Measurements from ENCODE around the gene CASKIN2. TPM values are rescaled to one million over a fixed set of nuclear protein-coding genes. Genes with fewer than 3 reads are reported as not detected.

CASKIN2 gene
- polyA plus RNA-seq, 1 donor: 32.0 TPM

DNA sequence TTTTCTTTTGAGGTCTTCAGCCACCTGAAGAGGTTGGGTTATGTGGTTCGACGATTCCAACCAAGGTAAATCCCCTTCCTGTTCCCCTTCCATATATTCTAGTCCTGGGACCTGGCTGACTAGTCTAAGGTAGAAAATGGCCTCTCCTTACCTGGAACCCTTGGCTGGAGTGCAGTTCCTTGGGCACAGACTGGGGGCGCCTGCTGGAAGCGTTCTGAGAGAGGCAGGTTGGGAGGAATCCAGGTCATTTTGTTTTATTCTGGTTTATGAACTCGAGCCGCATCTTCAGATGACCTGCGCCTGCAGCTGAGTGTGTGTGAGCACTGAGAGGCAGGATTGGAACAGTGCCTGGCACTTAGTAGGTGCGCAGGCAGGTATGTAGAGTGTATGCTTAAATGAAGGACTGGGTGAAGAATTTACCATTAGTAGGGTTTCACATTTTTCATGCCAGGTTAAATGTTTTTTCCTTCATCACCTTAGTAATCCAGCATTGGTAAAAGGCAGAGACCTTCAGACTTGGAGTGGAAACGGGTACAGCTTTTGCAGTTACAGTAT, 3.7 kb upstream of the CASKIN2 start:
- DNase-seq: no peak

DNA sequence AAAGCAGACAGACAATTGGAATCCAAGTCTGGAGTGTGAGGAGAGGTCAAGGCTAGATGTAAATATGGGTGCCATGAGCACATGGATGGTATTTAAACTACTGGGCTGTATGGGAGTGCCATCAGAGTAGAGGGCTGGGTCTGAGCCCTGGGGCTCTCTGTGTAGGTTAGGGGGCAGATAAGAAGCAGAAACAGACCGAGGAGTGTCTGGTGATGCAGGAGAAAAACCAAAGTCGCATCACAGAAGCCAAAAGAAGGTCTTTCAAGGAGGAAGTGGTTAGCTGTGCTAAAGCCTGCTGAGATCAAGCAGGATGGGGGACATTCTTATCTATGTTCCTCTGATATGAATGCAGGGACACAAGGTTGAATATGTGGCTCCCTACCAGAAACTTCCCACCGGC, 2.9 kb upstream of the CASKIN2 start:
- DNase-seq: no peak

- DNase-seq: no peak
Measured at GRCh38 chr17:75517297-75517865, 2.0 kb upstream of the CASKIN2 start.

DNA sequence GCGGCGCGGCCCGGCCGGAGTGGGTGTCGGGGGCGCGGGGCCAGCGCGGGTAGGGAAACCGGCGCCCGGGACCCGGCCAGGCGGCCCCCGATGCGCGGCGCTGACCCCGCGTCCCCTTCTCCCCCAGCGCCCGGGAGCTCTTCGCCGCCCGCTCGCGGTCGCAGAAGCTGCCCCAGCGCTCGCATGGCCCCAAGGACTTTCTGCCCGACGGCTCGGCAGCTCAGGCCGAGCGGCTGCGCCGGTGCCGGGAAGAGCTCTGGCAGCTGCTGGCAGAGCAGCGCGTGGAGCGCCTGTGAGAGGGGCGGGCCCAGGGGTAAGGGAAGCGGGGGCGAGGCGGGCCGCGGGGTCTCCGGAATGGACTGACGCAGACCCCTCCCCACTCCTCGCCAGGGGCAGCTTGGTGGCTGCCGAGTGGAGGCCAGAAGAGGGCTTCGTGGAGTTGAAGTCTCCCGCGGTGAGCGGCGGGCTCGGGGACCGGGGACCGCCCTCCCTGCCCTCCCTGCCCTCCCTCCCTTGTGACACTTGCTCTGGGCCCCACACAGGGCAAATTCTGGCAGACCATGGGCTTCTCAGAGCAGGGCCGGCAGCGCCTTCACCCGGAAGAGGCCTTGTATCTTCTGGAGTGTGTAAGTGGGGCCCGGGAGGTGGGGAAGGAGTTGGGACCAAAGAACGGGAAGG, 1.4 kb upstream of the CASKIN2 start:
- no peak for DNase-seq

GRCh38 chr17:75516255-75516618, 900 bp upstream of the CASKIN2 start, which contains the start of gene TSEN54:
Gene TSEN54 (plus strand): TSS chr17:75516528. CDS start chr17:75516561, 33 bp downstream.
- DNase-seq: peak; percentile 94

GRCh38 chr17:75514919-75515495, 330 bp downstream of the CASKIN2 start:
- DNase-seq: no peak

DNA sequence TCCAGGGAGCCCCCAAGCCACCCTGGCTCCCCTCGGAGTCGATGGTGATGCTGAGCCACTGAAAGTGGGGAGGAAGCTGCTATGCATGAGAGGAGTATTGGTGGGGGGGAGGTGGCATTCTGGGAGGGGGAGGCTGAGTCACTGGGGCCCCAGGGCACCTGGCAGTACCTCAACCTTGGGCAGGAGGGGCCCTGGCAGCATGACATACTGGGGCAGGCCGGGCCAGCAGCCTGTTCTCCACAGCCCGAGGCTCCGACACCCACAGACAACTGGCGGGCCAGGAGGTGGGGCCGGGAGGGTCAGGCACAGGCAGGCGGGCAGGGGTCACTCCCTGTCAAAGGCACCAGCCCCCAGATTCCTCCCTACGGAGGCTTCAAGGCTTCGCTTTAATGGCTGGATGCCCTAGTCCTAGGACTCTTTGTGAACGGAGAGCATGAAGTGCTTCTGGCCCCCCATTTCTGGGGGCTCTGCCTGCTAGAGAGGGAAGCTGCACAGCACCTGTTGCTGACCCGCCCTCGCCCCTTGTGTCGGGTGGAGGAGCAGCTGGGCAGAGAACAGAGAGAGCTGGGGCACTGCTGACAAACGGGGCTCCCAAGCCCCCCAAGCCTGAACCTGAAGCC, 928 bp downstream of the CASKIN2 start:
- DNase-seq: no peak

DNA sequence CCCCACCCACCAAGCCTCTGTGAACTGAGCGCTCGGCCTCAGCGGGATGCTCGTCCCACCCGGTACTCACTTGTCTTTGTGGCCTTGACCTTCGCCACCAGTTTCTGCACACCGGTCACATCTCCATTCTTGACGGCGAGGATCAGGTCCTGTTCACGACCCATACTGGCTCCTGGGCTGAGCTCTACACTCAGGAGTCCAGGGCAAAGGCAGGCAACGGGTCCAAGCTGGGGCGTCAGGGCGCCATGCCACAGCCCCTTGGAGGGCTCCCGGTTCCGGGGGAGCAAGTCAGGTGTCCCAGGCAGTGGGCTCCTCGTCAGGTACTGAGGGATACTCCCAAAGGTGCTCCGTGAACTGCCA, 1.7 kb downstream of the CASKIN2 start:
- no peak for DNase-seq

- no peak for DNase-seq
Measured at GRCh38 chr17:75512926-75513640, 2.3 kb downstream of the CASKIN2 start.

DNA sequence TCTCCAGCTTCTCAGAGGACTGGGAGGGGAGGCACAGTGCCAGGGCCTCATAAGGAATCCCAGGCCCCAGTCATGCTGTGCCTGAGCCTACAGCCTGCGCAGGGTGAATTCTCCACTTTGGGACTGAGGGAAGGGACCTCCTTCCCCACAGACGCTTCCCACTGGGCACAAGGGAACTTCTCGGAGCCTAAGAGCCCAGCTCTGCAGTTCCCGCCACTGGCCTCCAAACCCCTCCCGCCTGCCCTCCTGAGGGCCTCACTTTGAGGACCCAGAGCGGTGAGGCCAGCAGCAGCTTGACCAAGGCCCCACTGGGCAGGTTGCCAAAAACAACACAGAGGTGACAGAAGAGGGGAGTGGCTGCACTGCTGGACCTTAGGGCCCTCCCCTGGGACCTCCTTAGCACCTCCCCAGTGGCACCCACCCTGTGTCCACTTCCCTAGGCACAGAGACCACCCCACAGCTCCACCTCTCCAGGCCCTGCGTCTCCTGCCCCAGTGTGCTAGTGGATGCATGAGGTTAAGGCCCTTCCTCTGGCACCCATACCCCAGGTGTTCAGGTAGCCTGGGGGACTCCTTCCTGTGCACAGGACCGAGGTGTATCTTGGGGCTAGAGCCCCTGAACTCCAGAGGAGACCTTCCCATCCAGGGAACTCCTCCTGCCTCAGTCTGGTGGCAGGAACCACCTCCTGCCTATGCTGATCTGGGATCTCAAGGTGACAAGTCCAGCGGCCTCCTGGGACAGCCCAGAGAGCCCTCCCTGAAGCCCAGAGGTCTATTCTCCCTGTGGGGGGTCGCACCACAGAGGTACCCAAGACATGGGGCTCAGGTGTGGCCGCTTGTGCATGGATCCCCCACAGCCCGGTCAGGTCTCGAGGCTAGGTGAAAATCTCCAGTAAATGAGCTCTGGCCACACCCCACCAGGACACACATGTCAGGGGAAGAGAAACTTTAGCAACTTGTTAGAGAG, 3.4 kb downstream of the CASKIN2 start:
- no peak for DNase-seq

DNA sequence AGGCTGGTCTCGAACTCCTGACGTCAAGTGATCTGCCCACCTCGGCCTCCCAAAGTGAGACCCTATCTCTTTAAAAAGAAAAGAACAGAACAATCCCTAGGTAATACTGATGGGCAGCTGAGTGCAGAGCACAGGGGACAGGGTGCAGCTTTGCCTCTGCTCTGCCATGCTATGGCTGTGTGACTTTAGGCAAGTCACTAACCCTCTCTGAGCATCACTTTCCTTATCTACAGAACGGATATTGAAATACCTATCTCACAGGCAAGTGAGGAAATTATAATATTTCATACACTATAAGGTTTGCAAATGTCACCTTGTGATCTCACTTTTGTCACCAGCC, 4.1 kb downstream of the CASKIN2 start:
- DNase-seq: no peak

- no peak for DNase-seq
Measured at GRCh38 chr17:75509528-75510258, 5.6 kb downstream of the CASKIN2 start.

- DNase-seq: no peak
Measured at GRCh38 chr17:75508931-75509361, 6.4 kb downstream of the CASKIN2 start.

- no peak for DNase-seq
Measured at GRCh38 chr17:75507733-75508719, 7.3 kb downstream of the CASKIN2 start.

DNA sequence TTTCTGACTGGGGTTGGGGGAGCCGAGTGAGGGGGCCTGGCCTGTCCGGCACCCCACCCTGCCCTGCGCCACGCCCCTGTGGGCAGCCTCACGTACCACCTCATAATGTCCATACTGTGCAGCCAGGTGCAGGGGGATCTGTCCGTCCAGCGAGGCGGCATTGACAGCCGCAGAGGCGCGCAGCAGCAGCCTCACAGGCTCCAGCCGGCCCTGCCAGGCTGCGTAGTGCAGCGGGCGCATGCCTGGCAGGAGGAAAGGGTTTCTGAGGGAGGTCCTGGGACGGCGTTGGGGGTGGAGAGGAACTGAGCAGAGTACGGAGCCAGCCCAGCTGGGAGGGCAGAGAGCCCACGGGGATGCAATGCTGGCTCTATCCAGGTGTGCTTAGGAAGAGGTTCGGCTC, 8.4 kb downstream of the CASKIN2 start:
- DNase-seq: no peak

- DNase-seq: no peak
Measured at GRCh38 chr17:75506134-75506533, 9.2 kb downstream of the CASKIN2 start.

DNA sequence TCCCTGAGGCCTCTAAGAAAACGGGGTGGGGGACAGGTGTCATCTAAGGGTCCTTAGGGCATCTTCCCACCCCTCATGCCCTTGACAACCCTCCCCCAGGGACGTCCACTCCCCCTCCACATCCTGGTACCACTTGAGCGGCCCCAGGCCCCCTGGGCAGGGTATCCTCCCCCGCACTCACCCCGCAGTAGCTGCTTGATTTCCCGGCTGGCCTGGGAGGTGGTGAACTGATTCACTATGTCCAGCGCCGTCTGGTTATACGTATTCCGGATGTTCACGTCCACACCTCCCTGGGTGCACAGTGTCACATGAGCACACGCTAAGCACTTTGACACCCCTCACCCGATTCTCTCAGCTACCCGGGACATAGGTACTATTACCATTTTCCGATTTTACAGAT, 9.7 kb downstream of the CASKIN2 start:
- DNase-seq: no peak

GRCh38 chr17:75505152-75505409, 10.3 kb downstream of the CASKIN2 start:
- DNase-seq: no peak

DNA sequence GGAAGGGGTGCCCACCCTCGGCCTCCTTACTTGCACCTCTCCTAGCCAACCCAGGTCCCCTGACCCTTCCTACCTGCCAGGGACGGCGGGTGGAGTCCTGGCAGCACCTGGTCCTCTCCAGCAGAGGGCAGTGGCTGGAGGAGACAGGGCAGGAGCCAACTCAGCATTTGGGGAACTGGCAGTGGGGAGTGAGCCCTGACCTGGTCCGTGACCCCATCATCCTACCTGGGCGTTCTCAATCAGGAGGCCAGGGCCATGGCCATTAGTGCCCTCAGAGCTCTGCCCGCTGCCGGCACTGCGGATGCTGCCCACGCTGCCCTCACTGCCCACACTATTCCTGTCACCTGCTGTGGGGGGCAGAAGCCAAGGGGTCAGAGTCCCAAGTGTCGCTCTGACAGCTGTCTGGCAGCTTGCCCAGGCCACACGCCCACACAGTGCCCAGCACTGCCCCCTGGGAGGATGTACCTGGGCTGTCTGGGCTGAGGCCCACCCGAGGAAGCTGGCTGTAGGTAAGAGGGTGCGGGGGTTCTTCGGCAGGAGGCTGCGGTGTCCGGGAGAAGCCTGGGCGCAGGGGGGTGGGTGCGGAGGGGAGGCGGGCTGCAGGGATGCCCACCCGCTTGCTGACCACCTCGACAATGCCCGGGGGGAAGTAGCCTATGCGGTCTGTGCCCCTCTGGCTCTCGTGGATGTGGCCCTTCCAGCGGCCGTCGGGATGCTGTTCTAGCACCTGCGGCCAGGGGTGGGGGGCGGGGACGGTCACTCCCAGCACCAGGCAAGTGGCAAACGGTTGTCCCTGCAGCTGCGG, 10.8 kb downstream of the CASKIN2 start:
- no peak for DNase-seq
